Muscle of arm (tissue), 12 donors: ENCODE results near the gene CTDSP1. TPM values are rescaled to one million over a fixed set of nuclear protein-coding genes. Genes with fewer than 3 reads are reported as not detected.

Source experiments
- DNase-seq: peaks from one replicate; pipeline ENCODE4 v3.0.0-alpha.2; 2013
- polyA plus RNA-seq, 12 donors: library from polyadenylated mRNA; unstranded; fragments of 120-200 nt; gene quantifications; one replicate each; pipeline ENCODE4 v1.2.1, GENCODE V29; 2013; ENCODE audit not compliant: insufficient read length in 12 of 12

CTDSP1 gene
- polyA plus RNA-seq, 12 donors, result 72.5 to 113 (median 85.2) TPM; not detected in 1

DNA sequence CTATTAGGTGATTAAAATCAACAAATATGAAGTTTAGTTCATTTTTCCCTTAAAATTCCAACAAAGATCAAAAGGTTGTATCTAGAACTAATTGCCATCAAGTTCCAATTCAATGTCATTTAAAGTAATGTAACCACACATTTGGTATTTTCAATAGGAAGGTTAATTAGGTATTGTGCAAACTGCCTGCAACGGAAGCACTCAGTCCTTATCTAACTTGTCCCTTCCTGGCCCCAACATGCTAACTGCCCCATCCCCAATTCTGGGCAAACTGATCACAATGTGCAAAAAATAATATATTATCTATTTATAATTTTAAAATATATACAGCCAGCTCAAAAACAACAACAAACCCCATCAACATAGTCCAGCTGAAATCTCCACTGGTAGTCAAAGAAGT is 52.4 kb downstream of the CTDSP1 start:
- no peak for DNase-seq

Other genes with a start within 250 kb of the CTDSP1 start
- gene CXCR1, start 232.9 kb upstream of the CTDSP1 start, polyA plus RNA-seq, result under 1 TPM in 5 of 12 donors, not detected in 7; 0.07 to 0.36 (median 0.28) TPM
- 100 to 1,000 TPM in 11 of 12 donors, not detected in 1; 192 to 390 (median 260) TPM for gene ARPC2, start 182.7 kb upstream of the CTDSP1 start, polyA plus RNA-seq
- gene GPBAR1, start 138.9 kb upstream of the CTDSP1 start, polyA plus RNA-seq, result 1 to 10 TPM in 10 of 12 donors, not detected in 2; 1.2 to 2.9 (median 1.8) TPM
- 10 to 100 TPM in 11 of 12 donors, not detected in 1; 74.7 to 93.4 (median 82.9) TPM for gene AAMP, start 129.7 kb upstream of the CTDSP1 start, polyA plus RNA-seq
- gene PNKD, start 129.3 kb upstream of the CTDSP1 start, polyA plus RNA-seq, result 100 to 1,000 TPM in 1 of 12 donors, 10 to 100 TPM in 10, not detected in 1; 38.8 to 123 (median 42.4) TPM
- 100 to 1,000 TPM in 4 of 12 donors, 10 to 100 TPM in 7, not detected in 1; 81.2 to 112 (median 93.7) TPM for gene TMBIM1, start 107.4 kb upstream of the CTDSP1 start, polyA plus RNA-seq
- under 1 TPM in 4 of 12 donors, not detected in 8; 0.09 to 0.16 (median 0.13) TPM for gene CATIP, start 43.0 kb upstream of the CTDSP1 start, polyA plus RNA-seq
- 1 to 10 TPM in 2 of 12 donors, under 1 TPM in 8, not detected in 2; 0.22 to 3.0 (median 0.56) TPM for gene SLC11A1, start 17.6 kb upstream of the CTDSP1 start, polyA plus RNA-seq
- 10 to 100 TPM in 1 of 12 donors, under 1 TPM in 7, not detected in 4; 0.06 to 38.2 (median 0.25) TPM for gene VIL1, start 19.3 kb downstream of the CTDSP1 start, polyA plus RNA-seq
- gene USP37, start 168.5 kb downstream of the CTDSP1 start, polyA plus RNA-seq, result 10 to 100 TPM in 10 of 12 donors, 1 to 10 TPM in 1, not detected in 1; 8.6 to 14.2 (median 11.8) TPM
- 10 to 100 TPM in 11 of 12 donors, not detected in 1; 30.5 to 53.3 (median 40.9) TPM for gene CNOT9, start 169.0 kb downstream of the CTDSP1 start, polyA plus RNA-seq
- gene PLCD4, start 208.0 kb downstream of the CTDSP1 start, polyA plus RNA-seq, result 10 to 100 TPM in 11 of 12 donors, not detected in 1; 23.9 to 67.3 (median 52.2) TPM